Esophagus mucosa (tissue), 1 donor: Measurements from ENCODE around the gene CAMSAP3. TPM values are rescaled to one million over a fixed set of nuclear protein-coding genes. Genes with fewer than 3 reads are reported as not detected.
"Not testable (repeated sequence)": the region's sequence is repeated elsewhere in the genome, so short reads cannot be mapped to it uniquely, and the experiment has no call there.

Experiments
- ATAC-seq: fragments of 200-7000 bp; cut with Tn5 transposase; one replicate; pipeline ENCODE4 v1.9.1; 2020
- total RNA-seq: library from RNA; stranded (reverse); gene quantifications from one replicate; pipeline ENCODE4 v1.2.4, GENCODE V29; 2023
- donor health status: DM: yes; HTN: yes; CAD: no.

CAMSAP3 gene
- total RNA-seq, 1 donor from 2014 or later, result 21.2 TPM

DNA sequence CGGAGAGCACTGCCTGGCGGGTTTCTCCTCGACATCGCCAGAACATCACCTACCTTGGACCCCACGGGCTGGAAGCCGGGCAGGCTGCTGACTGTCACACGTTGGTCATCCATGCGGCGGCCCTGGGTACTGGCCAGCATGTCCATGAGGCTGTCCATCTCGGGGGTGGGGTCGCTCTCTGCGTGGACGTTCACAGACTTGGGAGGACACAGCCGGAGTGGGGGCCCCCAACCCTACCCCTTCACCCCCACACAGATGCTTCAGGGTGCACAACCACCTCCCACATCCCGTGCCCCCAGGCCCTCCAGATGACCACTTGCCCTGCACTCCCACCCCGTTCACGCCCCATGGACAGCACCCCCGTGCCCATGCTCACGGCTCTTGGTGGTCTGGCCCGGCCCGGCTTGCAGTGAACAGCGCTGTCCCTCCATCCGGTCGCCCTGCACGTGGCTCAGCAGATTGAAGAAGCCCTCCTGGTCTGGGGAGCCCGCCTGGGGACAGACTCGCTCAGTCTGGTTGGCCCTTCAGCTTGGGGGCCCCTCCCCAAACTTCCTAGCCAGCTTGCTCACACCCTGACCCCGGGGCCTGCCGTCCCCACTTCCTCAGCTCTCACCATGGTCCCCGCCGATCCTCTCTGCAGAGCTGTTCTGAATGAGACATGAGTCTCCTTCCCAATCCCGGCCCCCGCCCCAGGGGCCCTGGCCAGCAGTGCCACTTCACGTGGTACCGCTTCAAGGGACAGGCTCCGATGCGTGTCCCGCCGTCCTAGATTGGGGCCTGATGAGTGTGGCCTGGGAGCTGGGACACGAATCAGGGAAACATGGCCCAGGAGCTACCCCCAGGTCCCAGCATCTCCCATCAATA lies 36.9 kb downstream of the CAMSAP3 start:
- no peak for ATAC-seq

DNA sequence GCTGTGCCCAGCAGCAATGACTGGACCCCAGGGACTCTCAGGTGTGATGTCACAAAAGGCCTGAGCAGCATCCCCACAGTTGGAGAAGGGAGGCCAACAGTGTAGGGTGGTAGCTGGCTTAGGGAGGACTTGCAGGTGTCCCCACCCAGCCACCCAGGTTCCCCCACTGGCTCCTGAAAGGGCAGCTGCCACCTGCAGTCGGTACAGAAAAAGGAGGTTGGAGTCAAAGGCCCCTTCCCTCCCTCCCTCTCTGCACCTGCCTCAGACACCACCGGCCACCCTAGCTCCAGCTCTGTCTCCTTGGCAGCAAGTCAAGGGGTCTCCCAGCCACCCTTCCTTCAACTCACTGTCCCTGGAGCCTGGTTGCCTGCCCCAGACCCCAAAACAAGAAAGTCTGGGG lies 38.0 kb downstream of the CAMSAP3 start, which contains the start of gene PCP2:
Gene PCP2 (minus strand): TSS at position 22 of the 400 bp plus-strand sequence. CDS start 262 bp downstream, outside the sequence.
- no peak for ATAC-seq

DNA sequence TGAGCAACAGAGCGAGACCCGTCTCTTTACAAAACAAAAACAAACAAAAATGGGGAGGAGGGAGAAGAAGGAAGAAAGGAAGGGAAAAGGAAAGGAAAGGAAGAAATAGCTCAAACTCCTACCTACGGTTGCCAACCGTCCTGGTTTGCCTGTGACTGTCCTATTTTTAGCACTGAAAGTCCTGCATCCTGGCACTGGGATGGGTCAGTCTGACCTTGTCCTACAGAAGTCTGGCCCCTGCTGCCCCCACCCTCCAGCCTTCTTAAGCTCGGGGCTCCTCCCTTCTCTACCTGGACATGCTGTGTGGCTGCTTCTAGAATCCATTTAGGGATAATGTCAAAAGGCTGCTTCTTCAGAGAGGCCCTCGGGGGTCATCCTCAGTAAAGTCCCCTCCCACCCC lies 40.0 kb downstream of the CAMSAP3 start:
- no peak for ATAC-seq

DNA sequence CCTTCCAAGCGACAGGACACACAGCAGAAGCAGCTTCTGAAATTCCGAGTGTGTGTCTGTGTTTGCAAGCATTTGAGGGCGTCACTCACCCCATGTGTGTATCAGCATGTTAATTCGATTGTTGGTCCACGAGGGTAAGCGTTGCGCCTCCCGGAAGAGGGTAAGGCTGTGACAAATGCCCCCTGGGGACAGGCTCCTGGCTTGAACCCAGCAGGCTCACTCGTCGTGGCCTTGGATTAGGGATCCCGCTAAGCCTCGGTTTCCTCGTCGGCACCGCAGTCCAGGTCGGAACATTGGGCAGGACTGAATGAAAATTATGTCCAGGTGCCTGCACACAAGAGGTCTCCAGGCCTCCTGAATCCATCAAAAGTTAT lies 40.6 kb downstream of the CAMSAP3 start:
- ATAC-seq, result no peak

DNA sequence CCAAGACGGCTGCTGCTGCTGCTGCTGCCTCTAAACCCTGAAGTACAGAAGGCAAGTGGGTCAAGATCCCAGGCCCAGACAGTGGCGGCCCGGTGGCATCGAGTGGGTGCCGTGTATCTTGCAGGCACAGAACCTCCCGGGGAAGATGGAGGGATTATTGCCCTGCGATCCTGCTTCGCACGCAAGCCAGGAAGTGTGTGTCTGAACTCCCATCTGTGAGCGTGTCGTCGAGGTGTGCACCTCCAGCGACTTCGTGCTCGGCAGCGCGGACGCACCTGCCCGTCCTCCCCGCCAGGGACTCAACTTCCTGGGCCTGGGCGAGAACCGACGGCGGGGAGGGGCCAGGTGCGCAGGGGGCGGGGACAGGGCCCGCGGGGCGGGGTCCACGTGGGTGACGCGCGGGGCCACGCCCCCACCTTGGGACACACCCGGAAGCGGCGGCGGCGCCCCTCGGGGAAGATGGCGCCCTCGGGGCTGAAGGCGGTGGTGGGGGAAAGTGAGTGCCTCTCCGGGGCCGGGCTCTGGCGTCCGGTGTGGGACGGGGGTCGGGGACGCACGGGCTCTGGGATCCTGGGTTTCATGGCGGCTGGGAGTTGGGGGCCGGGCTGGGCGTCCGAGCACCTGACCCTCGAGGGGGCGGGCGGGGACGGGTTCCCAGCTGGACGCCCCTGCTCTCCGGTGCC lies 41.2 kb downstream of the CAMSAP3 start, which contains the start of gene STXBP2:
Gene STXBP2 (plus strand): TSS at position 420 of the 683 bp plus-strand sequence. CDS start 40 bp downstream, at position 460.
- peak; percentile 94 for ATAC-seq

DNA sequence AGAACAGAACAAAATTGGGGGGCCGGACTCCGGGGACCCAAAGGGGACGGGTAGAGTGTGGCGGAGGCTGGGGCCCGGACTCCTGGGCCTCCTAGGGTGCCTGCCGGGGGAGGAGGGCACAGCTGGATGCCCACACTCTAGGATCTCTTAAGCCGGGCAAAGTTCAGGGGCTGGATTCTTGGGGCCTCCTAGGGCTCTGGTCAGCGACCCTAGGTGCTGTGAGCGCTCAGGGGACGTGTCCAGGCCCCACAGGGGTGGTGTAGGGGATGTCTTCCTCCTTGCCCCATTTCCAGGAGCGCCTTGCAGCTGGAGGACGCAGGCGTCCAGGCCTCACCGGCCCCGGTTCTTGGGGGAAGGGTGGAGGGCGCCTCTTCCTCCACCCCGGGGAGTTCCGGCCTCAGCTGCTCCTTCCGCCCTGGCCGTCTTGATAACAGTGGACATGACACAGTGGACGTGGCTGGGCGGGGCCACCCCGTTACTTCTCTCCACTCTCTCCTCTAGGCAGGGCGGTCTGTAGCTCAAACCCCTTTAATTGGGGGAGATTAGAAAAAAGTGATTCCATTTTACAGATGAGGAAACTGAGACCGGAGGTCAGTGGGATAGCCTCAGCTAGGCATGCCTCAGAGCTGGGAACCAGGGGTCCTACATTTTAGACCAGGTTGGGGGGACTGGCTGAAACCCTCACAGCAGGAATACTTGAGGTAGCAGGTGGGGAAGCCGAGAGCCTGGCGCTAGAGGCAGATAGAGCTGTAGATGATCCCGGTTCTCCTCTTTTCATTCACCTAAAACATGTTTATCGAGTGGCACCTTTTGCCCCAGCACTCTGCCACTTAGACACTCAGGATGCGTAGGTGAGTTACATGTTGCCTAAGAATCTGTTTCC lies 42.0 kb downstream of the CAMSAP3 start:
- peak; percentile 32 for ATAC-seq

DNA sequence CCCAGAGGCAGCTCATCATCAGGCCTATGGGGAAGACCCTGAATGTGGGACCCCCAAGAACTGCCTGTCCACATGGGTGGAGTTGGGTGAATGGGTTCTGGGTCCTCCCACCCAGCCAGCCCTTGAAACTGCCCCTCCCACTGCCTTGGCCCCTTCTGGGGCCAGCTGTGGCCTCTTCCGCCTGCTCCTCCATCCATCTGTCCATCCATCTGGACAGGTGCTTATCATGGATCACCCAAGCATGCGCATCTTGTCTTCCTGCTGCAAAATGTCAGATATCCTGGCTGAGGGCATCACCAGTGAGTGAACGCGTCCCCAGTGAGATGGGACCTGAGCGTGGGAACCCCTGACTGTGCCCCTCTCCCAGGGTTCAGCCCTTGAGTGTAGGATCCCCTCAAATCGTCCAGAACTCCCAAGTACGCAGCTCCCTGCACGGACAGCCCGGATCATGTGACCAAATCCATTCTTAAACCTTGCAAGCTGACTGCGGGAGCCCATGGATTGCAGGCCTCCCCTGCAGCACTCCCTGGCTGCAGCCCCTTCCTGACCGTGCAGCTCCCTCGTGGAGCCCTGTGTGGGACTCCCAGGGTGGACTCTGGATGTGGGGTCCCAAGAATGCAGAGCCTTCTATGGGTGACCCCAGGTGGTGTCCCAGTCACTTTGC lies 43.3 kb downstream of the CAMSAP3 start:
- ATAC-seq, result no peak

DNA sequence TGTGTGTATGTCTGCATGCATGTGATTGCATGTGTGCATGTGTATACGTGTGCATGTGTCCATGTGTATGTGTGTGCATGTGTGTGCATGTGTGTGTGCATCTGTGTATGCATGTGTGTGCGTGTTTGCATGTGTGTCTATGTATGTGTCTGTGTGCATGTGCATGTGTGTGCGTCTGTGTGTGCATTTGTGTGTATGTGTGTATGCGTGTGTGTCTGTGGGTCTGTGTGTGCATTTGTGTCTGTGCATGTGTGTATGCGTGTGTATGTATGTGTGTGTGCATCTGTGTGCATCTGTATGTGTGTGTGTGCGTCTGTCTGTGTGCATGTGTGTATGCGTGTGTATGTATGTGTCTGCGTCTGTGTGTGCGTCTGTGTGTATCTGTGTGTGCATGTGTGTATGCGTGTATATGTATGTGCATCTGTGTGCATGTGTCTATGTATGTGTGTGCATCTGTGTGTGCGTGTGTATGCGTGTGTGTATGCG lies 44.2 kb downstream of the CAMSAP3 start:
- ATAC-seq, result no peak

DNA sequence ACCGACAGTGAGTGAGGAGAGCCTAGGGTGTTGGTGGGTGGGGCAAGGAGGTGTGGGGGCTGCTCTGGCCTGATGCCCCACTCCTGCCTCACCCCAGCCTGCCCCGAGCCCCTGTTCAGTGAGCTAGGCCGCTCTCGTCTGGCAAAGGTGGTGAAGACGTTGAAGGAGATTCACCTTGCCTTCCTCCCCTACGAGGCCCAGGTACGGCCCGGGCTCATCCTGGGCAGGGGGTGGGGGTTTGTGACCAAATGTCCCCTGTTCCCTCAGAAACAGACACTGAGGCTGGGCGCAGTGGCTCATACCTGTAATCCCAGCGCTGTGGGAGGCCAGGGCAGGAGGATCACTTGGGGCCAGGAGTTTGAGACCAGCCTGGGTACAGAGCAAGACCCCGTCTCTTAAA lies 45.1 kb downstream of the CAMSAP3 start:
- ATAC-seq, result no peak

DNA sequence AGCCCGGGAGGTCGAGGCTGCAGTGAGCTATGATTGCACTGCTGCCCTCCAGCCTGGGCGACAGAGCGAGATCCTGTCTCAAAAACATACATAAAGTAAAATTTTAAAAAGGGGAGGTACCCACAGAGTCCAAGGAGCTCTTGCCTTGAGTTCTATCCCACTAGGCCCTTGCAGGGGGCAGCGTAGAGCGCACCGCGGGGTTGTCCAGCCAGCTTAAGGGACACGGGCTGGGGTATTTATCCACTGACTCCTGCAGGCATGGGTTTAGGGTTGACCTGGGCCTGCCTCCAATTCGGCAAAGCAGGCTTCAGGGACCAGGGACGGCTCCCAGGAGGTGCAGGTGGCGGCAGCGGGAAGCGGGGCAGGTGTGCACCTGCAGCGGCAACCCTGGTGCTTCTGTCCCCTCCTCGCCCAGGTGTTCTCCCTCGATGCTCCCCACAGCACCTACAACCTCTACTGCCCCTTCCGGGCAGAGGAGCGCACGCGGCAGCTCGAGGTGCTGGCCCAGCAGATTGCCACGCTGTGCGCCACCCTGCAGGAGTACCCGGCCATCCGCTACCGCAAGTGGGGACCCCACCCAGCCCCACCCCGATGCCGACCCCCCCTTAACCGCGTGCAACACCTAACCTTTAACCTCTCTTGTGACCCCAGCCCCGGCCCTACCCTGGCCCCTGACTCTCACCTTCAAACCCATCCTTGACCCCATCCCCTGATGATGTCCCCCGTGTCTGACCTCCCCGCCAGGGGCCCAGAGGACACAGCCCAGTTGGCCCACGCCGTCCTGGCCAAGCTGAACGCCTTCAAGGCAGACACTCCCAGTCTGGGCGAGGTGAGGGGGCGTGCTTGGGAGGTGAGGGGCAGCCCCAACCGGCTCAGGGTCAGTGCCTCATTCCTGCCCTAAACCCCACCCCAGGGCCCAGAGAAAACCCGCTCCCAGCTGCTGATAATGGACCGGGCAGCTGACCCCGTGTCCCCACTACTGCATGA lies 45.9 kb downstream of the CAMSAP3 start:
- no peak for ATAC-seq

DNA sequence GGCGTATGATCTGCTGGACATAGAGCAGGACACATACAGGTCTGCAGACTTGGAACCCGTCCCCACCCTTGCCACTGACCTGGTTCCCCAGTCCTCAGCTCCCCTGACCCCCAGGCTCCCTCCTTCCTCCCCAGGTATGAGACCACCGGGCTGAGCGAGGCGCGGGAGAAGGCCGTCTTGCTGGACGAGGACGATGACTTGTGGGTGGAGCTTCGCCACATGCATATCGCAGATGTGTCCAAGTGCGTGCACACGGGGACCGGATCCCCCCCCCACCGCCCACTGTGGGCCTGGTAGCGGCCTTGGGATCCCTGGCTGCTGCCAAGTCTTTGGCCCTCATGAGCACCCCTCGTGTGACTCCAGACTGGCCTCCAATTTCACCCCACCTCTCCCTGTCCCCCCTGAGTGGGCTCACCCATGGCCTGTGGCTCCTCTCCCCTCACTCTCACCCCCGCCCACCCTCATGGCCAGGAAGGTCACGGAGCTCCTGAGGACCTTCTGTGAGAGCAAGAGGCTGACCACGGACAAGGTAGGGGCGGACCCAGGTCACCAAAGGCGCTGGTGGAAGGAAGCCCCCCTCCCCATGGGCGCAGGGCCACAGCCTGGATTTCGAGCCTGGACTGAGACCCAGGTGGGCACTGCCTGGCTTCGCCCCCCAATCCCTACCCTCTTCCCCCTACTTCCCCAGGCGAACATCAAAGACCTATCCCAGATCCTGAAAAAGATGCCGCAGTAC lies 46.8 kb downstream of the CAMSAP3 start:
- no peak for ATAC-seq

DNA sequence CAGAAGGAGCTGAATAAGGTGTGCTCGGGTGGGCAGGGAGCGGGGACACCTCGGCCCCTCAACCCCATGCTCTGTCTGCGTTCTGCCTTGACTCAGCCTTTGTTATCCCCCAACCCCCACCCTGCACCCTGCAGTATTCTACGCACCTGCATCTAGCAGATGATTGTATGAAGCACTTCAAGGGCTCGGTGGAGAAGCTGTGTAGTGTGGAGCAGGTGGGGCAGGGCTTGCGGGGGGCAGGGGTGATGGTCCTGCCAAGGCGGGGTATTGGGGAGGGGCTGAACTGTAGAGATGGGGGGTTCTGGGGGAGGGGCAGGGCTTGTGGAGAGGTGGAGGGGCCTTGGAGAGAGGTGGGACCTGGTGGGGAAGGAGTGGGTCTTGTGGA lies 47.4 kb downstream of the CAMSAP3 start:
- no peak for ATAC-seq

DNA sequence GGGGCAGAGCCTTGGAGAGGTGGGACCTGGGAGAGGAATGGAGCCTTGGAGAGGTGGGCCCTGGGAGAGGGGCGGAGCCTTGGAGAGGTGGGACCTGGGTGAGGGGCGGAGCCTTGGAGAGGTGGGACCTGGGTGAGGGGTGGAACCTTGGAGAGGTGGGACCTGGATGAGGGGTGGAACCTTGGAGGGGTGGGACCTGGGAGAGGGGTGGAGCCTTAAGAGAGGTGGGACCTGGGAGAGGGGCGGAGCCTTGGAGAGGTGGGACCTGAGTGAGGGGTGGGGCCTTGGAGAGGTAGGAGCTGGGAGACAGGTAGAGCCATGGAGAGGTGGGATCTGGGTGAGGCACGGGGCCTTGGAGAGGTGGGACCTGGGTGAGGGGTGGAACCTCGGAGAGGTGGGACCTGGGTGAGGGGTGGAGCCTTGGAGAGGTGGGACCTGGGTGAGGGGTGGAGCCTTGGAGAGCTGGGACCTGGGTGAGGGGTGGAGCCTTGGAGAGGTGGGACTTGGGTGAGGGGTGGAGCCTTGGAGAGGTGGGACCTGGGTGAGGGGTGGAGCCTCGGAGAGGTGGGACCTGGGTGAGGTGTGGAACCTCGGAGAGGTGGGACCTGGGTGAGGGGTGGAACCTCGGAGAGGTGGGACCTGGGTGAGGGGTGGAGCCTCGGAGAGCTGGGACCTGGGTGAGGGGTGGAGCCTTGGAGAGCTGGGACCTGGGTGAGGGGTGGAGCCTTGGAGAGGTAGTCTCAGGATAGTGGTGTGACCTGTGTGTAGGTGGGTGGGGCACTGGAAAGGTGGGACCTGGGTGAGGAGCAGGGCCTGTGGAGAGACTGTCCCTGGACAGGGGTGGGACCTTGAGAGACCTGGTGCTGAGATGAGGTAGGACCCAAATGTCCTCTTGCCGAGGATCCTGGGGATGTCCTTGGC lies 48.2 kb downstream of the CAMSAP3 start:
- ATAC-seq, result not testable (repeated sequence)

DNA sequence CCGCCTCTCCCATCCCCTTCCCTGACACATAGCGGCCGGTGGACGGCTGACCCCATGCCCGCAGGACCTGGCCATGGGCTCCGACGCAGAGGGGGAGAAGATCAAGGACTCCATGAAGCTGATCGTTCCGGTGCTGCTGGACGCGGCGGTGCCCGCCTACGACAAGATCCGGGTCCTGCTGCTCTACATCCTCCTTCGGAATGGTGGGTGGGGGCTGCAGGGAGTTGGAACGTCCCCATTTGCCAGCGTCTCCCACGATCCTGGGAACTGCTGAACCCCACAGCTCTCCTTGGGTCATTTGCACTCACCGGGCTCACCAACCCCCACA lies 48.9 kb downstream of the CAMSAP3 start:
- ATAC-seq, result no peak

DNA sequence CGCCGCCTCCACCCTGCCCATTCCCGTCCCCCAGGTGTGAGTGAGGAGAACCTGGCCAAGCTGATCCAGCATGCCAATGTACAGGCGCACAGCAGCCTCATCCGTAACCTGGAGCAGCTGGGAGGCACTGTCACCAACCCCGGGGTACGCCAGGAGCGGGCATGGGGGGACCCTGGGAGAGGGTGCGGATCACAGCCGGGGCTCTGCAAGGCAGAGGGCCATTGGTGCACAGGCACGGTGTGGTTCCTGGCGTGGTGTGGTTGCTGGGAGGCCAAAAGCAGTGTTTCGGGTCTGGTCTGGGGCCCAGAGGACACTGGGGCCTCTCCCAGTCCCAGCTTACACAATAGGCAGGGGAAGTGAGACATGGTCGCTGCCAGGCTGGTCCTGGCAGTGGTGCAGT lies 49.5 kb downstream of the CAMSAP3 start:
- no peak for ATAC-seq

DNA sequence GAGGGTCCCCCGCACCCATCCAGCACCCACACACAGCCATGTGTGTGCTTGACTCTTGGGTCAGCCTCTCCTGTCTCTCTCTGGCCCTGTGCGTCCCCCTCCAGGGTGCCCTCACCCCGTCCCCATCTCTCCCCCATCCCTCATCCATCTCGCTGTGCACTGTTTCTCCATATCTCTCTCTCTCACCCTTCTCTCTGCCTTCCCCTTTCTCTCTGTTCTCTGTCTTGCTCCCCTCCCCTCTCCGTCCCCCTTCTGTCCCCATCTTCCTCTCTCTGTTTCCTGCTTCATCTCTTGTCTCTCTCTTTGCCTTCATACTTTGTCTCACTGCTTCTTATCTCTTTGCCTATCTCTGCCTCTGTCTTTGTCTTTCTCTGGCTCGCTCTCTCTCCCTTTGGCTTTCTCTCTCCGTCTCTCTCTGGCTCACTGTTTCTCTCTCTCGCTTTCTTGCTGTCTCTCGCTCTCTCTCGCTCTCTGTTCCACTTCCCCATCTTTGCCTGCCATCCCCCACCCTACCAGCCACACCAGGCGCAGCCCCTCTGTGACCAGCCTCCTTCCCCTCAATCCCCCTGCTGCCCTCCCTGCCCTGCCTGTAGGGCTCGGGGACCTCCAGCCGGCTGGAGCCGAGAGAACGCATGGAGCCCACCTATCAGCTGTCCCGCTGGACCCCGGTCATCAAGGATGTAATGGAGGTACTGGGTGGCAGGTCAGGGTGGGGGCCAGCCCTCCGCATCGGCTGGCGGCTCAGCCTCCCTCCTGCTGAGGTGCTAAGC lies 50.2 kb downstream of the CAMSAP3 start:
- ATAC-seq, result no peak

DNA sequence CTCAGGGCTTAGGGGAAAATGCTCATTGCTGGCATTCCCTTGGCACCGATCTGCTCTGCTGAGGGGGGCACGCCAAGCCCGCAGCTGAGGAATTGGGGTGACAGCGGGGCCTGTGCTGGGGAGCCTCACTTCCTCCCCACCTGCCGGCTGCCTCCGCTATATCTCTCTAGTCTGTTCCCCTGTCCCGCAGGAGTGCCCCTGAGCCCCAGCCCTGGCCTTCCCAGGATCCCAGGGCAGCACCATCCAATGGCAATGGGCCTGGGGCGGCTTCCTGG lies 50.7 kb downstream of the CAMSAP3 start:
- ATAC-seq, result no peak

DNA sequence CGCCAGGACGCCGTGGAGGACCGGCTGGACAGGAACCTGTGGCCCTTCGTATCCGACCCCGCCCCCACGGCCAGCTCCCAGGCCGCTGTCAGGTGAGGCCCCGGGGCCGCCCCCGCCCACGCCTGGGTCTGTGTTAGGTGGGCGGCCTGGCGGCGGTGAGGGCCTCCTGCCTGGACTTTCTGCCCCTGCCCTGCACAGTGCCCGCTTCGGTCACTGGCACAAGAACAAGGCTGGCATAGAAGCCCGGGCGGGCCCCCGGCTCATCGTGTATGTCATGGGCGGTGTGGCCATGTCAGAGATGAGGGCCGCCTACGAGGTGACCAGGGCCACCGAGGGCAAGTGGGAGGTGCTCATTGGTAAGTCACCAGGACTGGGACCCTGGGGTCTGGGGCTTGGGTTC lies 51.5 kb downstream of the CAMSAP3 start:
- ATAC-seq, result no peak
